NCI-H2196 (cell line): Measurements from ENCODE around the gene PRR33.

Source experiments
- DNase-seq: peaks from one replicate; lab custom pipeline; 2025; ENCODE audit not compliant: unreplicated experiment; lab: John Stamatoyannopoulos, UW

Gene PRR33

DNA sequence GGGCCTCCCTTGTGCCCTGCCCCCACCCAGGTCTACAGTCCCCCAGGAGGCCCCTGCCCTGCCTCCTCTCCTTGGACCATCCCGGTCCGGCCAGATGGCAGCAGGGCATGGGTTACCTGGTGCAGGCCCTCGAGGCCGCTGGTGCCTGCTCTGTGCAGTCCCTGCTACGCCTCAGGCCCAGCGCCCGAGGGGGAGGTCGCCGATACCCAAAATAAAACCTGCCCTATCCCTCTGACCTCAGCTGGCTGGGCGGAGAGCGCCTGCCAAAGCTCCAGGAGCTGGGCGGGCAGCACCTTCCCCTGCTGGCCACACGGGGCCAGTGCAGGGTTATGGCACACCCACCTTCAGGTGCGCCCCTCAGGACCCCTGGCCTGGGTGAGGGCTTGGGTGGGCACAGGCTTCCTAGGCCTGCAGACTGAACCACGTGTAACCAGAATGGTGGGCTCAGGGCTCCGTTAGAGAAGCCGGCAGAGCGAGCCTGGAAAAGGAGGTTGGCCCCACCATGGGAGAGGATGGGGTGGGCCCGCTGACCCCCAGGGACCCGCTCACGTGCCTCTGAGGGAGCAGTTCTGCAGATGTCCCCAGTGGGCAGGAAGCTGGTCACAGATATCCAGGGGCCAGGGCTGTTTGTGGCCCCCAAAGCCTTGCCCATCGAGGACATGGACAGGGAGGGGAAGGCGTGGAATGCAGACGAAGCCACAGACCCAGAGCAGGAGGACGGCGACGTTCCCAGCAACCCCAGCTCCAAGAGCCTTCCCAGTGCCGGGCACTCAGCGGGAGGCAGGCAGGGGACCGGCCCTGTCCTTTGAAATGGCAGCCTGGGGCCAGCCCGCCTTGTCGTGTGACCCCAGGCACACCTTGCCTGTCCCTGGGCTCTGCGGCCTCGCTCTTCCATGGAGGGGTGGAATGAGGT lies 26.1 kb upstream of the PRR33 start:
- DNase-seq = no peak

DNA sequence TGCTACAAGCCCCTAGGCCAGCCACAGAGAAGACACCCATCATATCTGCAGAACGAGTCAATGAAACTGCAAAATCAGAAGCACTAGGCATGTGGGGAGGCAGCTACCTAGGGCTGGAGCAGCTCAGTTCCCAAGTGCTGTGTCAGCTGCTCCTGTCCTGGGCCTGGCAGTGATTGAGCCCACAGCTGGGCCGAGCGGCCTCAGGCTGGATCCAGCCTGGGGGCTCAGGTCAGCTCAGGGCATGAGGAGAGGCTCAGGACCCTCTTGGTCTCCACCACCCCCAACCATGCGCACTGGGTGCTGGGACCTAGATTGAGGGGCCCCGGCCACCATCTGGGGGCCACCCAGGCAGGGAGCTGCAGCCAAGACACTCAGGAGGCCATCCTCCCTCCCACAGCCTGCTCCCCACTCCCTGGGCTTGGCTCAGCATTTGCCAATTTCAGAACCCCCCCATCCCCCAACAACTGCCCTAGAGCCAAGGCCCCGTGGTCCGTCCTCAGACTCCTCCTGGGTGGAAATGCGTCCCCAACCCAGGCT lies 25.4 kb upstream of the PRR33 start:
- no peak for DNase-seq

DNA sequence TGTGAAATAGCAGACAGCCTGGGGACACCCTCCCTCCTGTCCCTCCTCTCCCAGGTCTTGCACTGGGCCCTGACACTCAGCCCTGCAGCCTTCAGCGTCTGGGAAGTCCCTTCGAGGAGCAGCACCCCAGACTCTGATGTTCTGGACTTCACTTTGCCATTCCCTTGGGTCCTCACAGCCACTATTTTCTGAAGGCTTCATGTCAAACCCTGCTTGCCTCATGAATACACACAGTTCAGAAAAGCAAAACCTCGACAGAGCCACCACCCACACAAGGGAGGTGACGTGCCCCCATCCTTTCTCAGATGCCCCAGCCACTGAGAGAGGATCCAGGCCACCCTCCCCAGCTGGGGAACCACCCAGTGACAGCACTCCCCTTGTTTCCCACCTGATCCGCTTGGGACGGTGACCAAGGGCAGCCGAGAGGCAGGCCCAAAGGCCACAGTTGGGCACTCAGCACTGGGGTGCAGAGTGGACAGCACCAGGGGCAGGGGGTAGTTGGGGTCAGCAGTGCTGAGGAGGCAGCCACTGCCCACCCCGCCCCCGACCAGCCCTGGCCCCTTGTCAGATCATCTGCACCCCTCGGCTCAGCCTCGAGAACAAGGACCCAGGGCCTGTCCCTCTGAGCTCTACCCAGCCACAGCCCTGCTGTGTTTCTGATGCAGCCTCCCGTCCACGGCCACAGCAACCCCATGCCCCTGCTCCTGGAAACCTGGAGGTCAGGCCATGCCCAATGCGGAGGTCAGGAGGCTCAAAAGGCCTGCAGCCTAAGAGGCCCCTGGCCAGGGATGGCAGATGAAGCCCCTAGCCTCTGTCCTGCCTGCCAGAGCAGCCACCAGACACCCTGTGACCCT lies 24.7 kb upstream of the PRR33 start:
- DNase-seq = no peak

DNA sequence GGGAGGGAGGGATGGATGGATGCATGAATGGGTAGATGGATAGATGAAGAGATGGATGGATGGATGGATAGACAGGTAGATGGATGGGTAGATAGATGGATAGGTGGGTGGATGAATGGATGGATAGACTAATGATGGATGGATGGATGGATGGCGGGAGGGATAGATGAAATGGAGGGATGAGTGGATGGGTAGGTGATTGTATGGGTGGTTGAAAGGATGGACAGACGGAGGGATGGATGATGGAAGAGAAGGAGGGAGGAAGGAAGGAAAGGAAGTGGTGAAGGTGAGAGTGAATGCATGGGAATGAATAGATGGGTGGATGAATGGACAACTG lies 24.1 kb upstream of the PRR33 start:
- DNase-seq = no peak

DNA sequence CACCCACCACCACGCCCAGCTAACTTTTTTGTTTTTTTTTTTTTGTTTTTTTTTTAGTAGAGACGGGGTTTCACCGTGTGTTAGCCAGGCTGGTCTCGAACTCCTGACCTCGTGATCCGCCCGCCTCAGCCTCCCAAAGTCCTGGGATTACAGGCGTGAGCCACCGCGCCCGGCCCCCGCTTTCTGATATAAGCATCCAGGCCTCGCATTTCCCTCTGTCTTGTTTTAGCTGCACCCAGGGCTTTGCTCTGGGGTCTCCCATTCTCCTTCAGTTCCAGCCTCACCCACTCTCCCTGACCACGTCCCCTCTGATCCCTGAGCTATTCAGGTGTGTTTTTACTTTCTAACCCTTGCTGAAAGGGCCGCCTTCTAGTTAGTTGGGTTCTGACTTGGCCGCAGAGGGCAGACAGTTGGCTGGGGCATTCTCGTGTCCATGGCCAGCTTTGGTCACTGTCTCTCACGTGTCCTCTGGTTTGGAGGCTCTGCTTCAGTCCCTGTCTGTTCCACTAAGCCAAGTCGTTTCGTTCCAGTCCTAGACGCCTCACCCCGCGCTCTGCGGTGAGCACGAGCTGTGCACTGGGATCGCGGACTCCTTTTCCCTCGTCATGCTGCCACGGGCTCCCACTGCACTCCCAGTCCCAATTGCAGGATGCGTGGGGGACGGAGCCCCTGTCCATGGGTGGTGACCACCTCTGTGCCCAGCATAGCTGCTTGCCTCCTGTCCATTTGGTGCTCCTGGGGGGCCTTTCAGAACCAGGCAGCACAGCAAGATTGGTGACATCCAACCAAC lies 21.8 kb upstream of the PRR33 start:
- no peak for DNase-seq

DNA sequence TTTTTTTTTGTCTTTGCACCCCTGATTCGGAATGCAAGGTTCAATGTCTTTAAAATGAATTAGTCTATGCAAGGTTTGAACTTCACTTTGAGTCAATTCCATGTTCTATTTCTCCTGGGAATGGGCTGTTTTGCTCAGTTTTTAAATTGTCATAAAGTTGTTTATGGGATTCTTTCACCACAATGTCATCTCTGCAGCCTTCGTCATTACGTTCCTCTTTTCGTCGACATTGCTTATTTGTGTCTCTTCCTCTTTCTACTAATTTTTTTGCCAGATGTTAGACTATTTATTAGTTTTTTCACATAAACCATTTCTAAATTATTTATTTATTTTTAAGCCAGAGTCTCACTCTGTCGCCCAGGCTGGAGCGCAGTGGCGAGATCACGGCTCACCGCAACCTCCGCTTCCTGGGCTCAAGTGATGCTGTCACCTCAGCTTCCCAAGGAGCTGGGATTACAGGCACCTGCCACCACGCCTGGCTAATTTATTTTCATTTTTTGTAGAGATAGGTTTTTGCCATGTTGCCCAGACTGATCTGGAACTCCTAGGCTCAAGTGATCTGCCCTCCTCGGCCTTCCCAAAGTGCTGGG lies 20.7 kb upstream of the PRR33 start:
- no peak for DNase-seq

DNA sequence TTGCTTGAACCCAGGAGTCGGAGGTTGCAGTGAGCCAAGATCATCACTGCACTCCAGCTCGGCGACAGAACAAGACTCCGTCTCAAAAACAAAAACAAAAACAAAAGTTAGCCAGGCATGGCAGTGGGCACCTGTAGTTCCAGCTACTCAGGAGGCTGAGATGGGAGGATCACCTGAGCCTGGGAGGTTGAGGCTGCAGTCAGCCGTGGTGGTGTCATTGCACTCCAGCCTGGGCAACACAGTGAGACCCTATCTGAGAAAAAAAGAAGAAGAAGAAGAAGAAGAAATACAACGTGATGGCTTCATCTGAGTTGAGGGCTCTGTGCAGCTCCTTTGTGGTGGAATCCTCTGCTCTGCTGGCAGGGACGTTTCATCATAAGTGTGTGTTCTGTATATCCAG lies 17.8 kb upstream of the PRR33 start:
- DNase-seq = no peak

DNA sequence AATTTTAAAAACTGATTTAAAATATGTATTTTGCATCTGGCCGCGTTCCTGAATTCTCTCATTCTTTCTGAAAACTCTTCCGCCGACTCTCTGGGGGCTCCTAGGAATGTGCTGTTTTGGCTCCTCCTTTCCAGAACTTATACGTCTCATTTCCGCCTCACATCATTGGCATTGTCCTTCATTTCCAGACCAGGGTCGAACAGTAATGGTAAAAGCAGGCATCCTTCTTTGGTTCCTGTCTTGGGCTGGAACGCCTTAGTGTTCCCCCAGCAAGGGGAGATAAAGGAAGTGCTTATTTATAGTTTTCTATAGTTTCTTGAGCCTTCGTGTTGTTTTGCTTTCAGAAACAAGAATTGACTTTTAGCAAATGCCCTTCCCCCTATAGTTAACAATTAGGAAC lies 16.9 kb upstream of the PRR33 start:
- DNase-seq = no peak

DNA sequence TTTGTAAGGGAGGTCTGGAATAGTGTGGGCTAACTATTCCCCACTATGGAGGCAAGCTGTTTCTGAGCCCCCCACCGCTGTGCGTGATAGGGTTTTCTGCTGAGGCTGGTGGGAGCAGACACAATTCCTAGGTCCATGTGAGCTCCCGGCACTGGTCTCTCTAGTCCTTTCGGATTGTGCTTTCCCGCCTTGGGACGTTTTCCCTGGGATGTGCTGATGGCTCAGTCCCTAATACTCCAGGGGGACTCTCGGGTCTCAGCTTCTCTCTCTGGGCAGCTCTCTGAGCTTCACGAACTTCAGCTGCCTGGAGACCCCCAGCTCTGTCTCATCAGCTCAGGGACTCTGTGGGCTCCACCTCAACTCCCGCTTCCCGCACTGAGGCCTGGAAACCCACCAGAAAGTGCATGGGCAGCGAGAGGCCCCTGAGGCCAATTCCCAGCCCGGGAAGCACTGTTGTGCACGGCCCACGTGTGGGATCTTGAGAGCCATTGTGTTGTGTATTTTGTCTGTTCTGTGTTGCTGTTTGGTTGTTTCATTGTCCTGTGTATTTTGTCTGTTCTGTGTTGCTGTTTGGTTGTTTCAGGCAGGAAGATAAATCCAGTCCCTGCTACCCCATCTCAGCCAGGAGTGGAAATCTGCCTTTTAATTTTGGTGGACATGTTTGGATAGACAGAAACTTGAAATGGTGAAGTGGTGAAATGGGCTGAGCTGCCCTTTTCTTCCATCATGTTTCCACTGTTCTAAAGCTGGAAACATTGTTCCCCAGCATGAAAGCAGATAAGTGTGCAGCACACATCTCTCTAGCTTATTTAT lies 15.1 kb upstream of the PRR33 start:
- DNase-seq = no peak

DNA sequence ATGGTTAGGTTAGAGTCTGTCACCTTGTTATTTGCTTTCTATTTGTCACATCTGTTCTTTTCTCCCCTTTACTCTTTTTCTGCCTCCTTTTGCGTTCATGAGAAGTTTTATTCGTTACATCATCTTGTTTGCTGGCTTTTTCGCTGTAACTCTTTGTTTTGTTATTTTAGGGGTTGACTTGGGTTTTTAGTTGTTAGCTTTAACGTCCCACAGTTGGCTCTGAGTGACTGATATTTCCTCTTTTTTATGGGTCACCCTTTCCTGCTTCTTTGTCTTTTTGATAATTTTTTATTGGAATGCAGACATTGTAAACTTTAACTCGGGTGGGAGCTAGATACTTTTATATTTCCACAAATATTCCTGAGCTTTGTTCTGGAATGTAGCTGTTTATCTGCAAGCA lies 14.5 kb upstream of the PRR33 start:
- no peak for DNase-seq

DNA sequence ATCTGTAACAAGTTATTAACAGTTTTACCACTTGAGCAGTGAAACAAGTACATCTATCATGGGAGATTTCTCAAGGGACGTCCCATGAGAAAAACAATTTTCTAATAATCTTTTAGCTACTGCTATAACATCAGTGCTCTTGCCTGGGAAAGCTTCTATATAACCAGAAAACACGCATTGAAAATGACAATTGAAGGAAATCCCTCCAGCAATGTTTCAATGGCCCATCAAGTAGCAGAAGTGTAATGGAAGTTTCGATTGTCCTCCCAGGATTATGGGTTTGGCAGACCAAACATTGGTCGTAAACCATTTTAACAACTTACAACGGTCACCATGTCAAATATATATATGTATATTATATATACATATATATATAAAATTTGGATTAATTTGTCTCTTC lies 8.0 kb upstream of the PRR33 start:
- no peak for DNase-seq

DNA sequence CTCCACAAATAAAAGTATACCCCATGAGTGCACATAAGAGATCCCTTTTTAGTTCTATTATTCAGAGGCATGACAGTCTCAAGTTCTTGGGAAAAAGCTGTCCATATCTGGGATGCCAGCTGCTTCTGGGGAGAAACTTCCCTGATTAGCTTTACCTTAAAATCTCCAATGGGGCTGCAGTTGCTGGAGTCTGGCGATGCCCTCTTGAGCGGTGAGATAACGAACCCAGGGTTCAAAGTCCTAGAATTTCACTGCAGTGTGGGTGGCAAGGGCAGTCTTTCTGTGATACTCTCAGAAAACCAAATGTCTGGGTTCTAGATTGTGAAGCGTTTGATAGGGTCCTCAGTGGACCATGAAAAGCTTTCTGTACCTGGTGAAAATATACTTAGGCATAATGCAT lies 7.4 kb upstream of the PRR33 start:
- DNase-seq = no peak

DNA sequence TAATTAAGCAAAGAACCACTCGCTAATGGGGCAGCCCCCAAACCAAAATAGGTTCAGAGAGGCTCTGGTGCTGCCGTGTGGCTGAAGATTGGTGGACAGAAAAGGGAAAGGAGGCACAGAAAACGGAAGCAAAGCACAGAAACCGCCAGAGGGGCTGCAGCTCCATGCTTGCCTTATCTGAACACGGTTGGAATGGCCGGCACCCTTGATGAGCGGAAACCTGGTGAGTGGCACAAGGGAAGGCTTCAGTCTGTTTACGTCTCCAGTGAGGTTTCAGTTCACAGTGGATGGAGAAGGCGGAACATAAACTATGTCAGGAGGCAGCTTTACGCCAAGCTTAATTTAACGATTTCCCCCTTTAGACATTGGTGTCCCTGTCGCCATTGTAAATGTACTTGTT lies 5.2 kb upstream of the PRR33 start:
- no peak for DNase-seq

DNA sequence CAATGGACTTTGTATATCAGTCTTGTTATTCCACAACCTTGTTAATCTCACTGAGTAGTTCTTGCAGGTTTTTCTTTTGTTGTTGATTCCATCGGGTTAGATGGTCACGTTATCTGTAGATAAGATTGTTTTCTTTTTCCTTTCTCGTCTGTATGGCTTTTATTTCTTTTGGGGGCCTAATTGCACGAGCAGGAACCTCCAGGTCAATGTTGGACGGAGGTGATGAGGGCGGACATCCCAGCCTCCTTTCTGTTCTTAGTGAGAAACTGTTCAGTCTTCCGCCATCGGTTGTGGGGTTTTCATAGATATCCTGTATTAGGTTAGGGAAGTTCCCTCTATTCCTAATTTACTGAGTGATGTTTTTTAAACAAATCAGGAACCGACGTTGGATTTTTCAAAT lies 4.8 kb upstream of the PRR33 start:
- no peak for DNase-seq

DNA sequence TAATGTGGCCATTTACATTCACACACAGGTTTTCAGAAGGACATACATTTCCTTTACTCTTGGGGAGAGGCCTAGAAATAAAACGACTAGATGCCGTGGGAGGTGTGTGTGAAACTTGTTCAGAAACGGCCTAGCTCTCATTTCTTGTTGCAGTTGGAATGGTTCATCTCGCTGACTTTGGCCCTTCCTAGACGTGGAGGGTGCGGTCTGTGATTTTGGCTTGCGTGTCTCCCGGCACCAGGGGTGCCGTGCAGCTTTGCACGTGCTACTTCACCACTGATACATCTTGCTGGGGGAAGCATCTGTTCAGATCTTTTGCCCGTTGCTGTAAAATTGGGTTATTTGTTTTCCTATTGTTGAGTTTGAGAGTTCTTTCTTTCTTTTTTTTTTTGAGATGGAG lies 3.1 kb upstream of the PRR33 start:
- DNase-seq = no peak

DNA sequence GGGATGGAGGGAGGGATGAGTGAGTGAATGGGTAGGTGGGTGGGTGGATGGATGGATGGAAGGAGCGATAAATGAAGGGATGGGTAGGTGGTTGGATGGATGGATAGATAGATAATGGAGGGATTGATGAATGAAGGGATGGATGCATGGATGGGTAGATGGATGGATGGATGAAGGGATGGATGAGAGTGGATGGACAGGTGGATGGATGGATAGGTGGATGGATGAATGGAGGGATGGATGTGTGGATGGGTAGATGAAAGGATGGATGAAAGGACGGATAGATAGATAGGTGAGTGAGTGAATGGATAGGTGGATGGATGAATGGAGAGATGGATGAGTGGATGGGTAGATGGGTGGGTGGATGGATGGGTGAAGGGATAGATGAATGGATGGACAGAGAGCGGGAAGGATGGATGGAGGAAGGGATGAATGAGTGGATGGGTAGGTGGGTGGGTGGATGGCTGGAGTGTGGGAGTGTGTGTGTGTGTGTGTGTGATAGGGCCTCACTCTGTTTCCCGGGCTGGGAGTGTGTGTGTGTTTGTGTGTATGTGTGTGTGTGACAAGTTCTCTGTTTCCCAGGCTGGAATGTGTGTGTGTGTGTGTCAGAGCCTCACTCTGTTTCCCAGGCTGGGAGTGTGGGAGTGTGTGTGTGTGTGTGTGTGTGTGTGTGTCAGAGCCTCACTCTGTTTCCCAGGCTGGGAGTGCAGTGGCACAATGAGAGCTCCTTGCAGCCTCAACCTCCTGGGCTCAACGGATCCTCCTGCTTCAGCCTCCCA lies 2.1 kb upstream of the PRR33 start:
- DNase-seq = no peak

DNA sequence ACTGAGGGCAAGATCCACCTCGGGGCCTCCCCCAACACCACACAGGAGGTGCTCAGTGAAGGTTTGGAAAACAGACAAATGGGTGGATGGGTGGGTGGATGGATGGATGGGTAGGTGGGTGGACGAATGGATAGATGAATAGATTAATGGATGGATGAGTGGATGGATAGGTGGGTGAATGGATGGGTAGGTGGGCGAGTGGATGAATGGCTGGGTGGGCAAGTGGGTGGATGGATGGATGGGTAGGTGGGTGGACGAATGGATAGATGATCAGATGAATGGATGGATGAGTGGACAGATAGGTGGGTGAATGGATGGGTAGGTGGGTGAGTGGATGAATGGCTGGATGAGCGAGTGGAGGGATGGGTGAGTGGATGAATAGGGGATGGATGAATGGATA lies 863 bp upstream of the PRR33 start:
- no peak for DNase-seq

DNA sequence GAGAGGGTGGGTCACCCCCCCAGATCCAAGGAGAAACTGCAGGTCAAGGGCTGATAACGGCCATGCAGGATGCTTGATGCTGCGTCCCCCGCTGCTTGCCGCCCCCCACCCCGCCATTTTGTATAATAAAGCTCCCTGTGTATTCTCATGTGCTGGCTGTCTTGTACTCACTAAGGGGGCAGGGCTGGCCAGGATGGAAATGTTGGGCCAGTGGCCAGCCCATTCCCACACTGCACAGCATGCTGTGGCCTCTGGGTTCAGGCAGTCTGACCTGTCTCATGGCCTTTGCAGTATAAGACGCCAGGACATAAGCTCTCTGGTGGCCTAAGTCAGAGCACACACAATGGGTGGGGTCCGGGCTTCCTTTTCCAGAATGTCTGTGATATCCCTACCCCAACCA lies 421 bp upstream of the PRR33 start:
- DNase-seq = no peak
